GM19468 (cell line): ENCODE data around the gene NOD1.
"Not testable (repeated sequence)": the region's sequence is repeated elsewhere in the genome, so short reads cannot be mapped to it uniquely, and the experiment has no call there.

Experiments used
- ATAC-seq: cut with Tn5 transposase; IDR thresholded peaks from one replicate; pipeline ENCODE4 v1.9.1; 2021; ENCODE audit warnings: mild to moderate bottlenecking, moderate library complexity, moderate number of reproducible peaks; ENCODE audit not compliant: unreplicated experiment; ENCODE audit errors: extremely low read depth

NOD1 gene

GRCh38 chr7:30504301-30505173 is 26.0 kb upstream of the NOD1 start, which contains the start of gene GGCT:
GGCT (minus strand) TSS chr7:30504829; CDS start chr7:30504709, 120 bp downstream.
- ATAC-seq, result peak; percentile 96

DNA sequence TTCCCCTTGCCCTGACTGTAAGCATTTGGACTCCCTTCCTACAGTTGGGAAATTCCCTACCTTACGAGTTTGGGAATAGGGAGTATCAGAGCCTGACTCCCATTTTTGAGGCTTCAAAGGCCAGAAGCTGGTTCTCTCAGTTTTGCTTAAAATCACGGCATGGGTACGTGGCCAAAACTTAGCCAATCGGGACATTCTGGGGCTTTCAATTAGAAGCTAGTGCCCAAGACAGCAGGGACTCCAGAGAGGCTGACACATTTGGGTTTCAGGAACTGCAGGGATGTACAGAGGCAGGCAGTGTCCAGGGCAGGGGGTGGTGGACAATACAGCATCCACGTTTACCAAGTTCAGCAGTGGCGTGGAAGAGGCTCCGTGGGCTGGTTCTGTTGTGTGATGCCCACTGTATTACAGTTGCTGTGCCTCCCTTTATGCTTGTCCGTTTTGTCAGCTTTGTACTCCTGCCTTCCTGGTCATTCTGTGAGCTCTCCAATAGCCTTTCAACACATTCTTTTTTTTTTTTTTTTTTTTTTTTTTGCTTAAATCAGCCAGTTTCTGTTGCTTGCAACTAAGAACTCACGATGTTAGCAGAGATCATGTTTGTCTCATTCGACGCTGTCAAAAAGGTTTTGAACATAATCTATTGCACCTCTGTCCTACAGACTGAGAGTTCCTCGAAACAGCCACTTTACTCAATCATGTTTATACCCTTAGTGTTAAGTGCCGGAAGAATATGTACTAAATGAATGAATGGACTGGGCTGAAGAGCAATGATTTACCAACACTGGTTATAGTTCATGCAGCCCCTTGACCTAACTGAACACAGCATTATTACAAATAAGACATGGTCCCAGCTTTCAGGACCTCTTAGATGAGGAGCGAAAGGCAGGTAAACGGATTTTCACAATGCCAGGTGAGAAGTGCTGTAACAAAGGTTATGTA is 25.0 kb upstream of the NOD1 start:
- ATAC-seq, result no peak

GRCh38 chr7:30502470-30503251 is 24.1 kb upstream of the NOD1 start:
- ATAC-seq, result no peak

- ATAC-seq, result no peak
These were observed 22.7 kb upstream of the NOD1 start for GRCh38 chr7:30501264-30501663.

DNA sequence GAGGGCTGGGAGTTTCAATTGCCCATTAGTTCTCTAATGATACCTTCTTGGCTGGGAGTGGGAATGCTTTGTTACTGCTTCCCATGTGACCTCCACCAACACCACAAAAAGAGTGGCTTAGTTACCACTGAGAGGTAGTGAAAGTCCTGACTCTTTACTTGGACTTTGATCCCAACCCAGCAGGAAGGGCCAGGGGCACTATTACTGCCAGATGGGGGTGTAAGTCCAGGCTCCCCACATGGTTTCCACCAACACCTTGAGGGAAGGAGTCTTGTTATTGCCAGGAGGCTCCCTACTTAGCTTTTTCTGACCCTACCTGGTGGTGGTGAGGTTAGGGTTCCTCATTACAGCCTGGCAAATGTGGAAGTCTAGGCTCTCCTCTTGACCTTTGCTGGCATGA is 14.6 kb upstream of the NOD1 start:
- no peak for ATAC-seq

DNA sequence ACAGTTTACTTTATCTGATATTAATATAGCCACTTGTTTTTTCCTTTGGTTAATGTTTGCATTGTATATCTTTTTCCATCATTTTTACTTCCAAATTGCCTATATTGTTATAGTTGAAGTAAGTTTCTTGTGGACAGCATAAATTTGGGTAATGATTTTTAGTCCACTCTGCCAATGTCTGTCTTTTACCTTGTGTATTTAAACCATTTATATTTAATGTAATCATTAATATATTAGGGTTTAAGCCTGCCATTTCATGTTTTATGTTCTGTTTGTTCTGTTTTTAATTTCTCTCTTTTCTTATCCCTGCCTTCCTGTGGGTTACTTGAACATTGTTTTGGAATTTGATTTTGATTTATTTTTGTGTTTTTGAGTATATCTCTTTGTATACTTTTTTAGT is 12.8 kb upstream of the NOD1 start:
- ATAC-seq, result no peak

GRCh38 chr7:30487371-30487770 is 8.8 kb upstream of the NOD1 start:
- ATAC-seq, result no peak

DNA sequence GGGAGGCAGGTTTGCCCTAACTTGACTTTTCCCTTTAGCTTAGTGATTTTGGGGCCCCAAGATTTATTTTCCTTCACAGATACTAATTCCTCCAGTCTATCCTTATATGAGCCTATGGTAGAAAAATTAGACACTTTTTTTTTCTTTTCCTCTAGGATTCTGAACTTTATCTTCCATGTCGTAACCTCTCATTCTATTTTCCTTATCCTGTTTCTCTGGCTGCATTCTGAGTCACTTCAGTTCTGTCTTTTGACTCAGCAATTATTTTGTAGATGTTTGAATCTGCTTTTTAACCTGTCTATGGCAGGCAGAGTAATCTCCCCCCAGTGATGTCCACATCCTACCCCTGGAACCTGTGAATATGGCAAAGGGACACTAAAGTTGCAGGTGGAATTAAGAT is 7.1 kb upstream of the NOD1 start:
- no peak for ATAC-seq

DNA sequence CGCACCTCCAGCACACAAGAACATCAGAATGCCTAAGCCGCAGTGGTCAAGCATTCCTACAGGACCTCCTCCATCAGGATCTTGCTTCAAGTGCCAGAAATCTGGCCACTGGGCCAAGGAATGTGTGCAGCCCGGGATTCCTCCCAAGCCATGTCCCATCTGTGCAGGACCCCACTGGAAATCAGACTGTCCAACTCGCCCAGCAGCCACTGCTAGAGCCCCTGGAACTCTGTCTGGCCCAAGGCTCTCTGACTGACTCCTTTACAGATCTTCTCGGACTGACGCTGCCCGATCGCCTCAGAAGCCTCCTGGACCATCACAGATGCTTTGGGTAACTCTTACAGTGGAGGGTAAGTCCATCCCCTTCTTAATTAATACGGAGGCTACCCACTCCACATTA is 2.8 kb upstream of the NOD1 start:
- ATAC-seq, result not testable (repeated sequence)

DNA sequence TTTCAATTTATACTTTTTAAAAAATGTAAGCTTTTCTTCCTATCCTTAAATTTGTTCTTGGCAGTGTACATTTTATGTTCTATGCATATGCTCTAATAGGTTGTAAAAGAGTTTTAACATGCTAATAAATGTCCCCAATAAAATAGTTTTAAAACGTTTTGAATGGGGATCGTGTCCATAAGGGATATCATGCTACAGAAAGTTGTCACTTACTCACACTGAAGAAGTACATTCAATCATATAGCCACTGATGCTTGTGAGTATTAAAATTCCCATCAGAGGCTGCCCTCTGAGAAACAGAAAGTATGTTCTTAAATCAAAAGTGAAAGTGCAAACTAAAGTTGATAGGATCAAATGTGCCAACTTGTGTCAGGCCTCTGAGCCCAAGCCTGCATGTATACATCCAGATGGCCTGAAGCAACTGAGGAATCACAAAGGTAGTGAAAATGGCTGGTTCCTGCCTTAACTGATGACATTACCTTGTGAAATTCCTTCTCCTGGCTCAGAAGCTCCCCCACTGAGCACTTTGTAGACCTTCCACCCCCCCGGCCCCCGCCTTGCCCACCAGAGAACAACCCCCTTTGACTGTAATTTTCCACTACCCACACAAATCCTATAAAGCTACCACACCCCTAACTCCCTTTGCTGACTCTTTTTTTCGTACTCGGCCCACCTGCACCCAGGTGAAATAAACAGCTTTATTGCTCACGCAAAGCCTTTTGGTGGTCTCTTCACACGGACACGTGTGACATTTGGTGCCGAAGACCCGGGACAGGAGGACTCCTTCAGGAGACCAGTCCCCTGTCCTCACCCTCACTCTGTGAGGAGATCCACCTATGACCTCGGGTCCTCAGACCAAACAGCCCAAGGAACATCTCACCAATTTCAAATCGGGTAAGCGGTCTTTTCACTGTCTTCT is 877 bp upstream of the NOD1 start:
- ATAC-seq, result no peak

GRCh38 chr7:30476459-30477145 is 2.0 kb downstream of the NOD1 start:
- ATAC-seq, result no peak

GRCh38 chr7:30475580-30475979 is 3.0 kb downstream of the NOD1 start:
- ATAC-seq, result no peak

DNA sequence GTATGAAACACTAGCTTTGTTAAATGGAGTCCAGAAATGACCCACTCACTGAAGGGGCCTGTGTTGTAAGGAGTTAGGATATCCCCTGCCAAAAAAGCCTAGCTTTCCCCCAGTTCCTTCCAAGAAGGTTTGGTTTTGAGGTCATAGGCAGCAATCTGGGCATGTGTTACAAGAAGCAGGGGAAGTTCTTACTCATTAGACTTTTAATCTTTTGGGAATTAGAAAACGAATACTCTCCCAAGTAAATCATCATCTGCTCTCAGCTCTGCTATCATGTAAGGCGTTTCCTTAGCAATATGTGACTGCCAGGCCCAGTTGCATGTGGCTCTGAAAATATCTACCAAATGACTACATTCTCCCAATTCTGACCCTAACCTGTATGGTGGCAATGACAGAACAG is 3.7 kb downstream of the NOD1 start:
- no peak for ATAC-seq

- no peak for ATAC-seq
These were observed 4.1 kb downstream of the NOD1 start for GRCh38 chr7:30474485-30474884.

GRCh38 chr7:30473903-30474302 is 4.7 kb downstream of the NOD1 start:
- ATAC-seq, result no peak

GRCh38 chr7:30472784-30473775 is 5.5 kb downstream of the NOD1 start:
- no peak for ATAC-seq

DNA sequence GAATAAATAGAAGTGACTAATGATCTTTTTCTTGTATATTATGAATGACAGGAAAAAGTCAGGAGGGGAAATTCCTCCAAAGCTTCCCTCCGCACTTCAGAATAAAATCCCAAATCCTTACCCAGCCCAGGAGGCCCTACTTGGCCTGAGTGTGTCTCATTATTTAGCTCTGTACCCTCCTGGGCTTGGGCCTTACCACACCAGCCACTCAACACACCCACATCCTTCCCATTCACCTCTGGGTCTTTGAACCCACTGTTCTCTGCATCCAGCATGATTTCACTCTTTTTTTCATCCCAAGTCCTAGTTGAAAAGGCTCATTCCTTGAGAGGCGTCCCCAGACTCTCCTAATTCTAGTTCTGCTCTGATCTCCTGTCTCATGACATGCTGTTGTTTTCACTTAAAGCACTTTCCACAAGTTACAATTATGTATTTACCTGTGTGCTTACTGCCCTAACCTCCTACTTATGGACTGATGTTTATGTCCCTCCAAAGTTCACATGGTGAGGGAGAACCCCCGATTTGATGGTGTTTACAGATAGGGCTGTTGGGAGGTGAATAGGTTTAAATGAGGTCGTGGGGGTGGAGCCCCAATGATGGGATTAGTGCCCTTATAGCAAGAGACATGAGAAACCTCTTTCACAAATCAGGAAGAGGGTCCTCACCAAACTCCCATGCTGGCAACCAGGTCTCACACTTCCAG is 6.4 kb downstream of the NOD1 start:
- no peak for ATAC-seq
